Lower leg skin (tissue), 3 donors: ENCODE data around the gene ESCO1.

Source experiments
- POLR2A ChIP-seq, 2 donors: fragments of 450-650 bp; IDR thresholded peaks; one replicate each; pipeline ENCODE4 v1.6.1; 2016 to 2017; ENCODE audit warnings: antibody characterized with exemption in 2 of 2, mild to moderate bottlenecking in 1 of 2, moderate library complexity in 1 of 2
- TF ChIP-seq, protein P1 (sequence below), 3 donors: fragments of 450-650 bp; IDR thresholded peaks; one replicate each; pipeline ENCODE4 v1.5.1; 2016; ENCODE audit warnings: antibody characterized with exemption in 3 of 3, mild to moderate bottlenecking in 3 of 3, moderate library complexity in 2 of 3

DNA sequence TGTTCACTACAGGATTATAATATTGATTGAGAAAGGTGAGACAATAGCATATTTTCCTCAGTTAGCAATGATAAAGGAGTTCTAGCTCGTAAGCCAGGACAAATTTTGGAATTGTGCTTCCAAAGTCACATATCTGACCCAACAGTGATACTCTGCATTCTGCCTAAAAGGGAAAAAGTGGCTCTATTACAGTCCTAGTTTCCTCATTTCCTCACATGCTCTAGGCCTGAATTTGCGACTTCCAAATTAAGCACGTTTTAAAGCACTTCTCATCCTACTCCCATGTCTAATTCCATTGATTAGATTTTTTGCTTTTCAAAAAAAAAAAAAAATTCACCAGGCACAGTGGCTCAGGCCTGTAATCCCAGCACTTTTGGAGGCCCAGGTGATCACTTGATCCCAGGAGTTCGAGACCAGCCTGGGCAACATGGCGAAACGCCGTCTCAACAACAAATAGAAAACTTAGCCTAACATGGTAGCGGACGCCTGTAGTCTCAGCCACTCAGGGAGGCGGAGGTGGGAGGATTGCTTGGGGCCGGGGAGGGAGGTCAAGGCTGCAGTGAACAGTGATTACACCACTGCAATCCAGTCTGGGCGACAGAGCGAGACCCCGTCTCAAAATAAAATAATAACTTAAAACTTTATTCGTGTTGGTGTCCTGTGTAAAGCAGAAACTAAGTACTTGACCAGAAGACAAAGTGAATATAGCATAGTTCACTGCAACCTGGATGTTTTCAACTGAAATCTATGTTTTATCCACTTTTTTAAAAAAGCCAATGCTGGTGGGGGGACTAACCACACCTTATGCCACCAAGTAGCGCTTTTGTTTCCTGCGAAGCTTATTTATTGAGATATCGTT lies 1.5 kb downstream of the ESCO1 start:
- TF ChIP-seq, protein P1, sequence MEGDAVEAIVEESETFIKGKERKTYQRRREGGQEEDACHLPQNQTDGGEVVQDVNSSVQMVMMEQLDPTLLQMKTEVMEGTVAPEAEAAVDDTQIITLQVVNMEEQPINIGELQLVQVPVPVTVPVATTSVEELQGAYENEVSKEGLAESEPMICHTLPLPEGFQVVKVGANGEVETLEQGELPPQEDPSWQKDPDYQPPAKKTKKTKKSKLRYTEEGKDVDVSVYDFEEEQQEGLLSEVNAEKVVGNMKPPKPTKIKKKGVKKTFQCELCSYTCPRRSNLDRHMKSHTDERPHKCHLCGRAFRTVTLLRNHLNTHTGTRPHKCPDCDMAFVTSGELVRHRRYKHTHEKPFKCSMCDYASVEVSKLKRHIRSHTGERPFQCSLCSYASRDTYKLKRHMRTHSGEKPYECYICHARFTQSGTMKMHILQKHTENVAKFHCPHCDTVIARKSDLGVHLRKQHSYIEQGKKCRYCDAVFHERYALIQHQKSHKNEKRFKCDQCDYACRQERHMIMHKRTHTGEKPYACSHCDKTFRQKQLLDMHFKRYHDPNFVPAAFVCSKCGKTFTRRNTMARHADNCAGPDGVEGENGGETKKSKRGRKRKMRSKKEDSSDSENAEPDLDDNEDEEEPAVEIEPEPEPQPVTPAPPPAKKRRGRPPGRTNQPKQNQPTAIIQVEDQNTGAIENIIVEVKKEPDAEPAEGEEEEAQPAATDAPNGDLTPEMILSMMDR (IDR thresholded peaks at IDR 0.05): no peak
- no peak for TF ChIP-seq POLR2A (IDR thresholded peaks at IDR 0.05)
